Pulmonary artery endothelial cell (primary cell): ENCODE data around the gene KCNT1. TPM values are rescaled to one million over a fixed set of nuclear protein-coding genes. Genes with fewer than 3 reads are reported as not detected.

Experiments used
- DNase-seq: peaks from one replicate; pipeline ENCODE4 v3.0.0-alpha.2; 2011; ENCODE audit warnings: low read depth, low spot score
- total RNA-seq: library from RNA; depleted of rRNA; stranded (reverse); fragments of >200 nt; gene quantifications from 2 replicates; pipeline ENCODE4 v1.2.3, GENCODE V29; 2014

KCNT1 gene
- total RNA-seq, 1 donor from 2014 or later, result under 0.01 TPM

DNA sequence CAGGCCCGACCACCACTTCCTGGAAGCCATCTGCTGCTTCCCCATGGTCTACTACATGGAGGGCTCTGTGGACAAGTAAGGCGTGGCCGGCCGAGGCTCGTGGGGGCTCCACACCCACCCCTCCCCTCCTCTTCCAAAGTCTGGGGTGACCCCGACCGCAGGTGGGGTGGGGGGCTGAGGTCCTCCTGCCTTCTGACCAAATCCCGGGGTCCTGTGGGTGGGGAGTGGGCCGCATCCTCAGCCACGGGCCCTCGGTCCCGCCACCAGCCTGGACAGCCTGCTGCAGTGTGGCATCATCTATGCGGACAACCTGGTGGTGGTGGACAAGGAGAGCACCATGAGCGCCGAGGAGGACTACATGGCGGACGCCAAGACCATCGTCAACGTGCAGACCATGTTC is 76.4 kb downstream of the KCNT1 start:
- DNase-seq, result no peak

DNA sequence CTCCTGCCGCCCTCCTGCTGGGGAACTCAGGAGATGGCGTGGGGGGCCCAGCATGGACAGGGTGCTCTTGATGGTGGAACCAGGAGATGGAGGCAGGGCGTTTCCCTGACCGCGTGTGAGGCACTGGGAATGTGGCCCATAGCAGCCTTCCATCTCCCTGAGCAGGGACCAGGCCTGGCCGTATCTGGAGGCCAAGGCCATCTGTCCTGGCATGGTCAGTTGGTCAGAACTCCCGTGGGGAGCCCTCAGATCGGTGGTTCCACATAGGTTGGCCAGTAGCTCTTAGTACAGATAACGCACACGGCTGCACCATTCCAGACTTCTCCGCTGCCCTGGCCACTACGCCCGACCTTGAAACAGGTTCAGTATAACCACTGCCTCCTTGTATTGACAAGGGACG is 77.6 kb downstream of the KCNT1 start:
- no peak for DNase-seq

DNA sequence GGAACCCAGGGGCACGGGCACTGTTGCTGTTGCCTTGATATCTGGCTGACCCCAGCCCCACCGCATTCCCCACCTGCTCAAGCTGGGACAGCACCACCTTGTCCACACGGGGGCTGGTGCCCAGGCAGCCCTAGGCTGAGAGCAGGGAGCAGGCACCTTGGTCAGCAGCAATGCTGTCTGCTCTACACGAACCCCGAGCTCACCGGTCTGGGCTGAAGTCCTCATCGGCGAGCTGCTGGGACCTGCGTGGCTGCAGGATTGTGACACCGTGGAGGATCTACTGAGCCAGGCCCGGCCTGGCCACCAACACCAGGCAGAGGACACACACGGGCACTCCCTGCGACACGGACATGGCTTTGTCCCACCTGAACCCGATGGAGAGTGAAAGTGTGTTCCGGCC is 78.1 kb downstream of the KCNT1 start:
- DNase-seq, result no peak

DNA sequence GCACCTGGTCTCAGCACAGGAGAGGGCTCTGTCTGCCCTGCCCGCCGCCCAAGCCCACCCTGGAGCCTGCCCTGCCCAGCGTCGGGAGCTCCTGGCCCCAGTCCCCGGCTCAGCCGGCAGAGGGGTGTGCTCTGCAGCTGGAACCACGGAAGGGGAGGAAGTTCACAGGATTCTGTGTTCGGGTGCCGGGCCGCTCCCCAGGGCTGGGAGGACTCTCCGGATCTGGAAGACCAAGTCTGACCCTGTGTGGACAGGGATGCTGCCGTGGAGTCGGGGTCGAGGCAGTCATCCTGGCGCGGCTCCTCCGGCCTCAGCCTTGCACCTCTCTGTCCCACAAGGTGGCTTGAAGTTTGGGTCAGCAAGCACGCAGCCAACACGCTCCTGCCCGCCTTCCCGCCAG is 78.6 kb downstream of the KCNT1 start:
- no peak for DNase-seq

DNA sequence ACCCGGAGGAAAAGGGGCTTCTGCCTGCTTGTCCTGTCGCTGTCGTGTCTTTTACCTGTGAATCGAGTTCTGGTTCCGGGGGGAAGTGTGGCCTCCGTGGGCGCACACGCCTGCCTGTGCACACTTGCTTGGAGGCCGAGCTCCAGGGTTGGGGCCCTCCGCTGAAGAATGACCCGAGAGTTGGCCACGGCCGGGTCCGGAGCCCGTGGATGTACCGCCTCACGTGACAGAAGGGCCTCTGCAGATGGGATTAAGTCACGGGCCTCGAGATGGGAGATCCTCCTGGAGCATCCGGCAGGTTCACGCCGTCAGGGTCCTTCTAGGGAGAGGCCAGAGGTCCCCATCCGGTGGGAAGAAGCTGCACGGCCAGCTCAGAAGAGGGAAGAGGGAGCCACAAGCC is 81.0 kb downstream of the KCNT1 start:
- DNase-seq, result no peak

DNA sequence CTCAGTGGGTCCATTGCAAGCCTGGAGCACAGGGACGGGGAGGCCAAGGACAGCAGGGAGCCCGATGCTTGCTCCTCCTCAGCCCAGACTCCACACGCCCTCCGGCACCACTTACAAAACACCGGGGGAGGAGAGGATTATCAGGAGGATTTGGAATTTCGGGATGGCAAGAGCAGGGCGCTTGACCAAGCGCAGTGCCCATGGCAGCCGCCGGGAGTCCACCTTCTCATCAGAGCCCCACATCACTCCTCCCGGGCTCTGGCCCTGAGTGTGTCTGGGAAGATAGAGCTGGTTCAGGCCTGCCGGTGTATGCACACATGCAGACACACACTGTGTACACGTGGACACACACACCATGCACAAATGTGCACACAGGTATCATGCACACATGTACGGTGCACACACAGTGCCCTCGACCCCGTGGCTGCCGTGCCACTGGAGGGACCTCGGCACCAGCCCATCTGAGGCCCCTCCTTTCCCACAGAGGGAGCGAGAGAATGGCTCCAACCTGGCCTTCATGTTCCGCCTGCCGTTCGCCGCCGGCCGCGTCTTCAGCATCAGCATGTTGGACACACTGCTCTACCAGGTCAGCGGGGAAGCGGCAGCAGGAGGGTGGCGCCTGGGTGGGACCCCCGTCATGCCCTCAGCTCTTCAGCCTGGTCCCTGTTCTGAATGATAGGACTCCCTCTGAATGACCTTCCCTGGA is 81.7 kb downstream of the KCNT1 start:
- no peak for DNase-seq

DNA sequence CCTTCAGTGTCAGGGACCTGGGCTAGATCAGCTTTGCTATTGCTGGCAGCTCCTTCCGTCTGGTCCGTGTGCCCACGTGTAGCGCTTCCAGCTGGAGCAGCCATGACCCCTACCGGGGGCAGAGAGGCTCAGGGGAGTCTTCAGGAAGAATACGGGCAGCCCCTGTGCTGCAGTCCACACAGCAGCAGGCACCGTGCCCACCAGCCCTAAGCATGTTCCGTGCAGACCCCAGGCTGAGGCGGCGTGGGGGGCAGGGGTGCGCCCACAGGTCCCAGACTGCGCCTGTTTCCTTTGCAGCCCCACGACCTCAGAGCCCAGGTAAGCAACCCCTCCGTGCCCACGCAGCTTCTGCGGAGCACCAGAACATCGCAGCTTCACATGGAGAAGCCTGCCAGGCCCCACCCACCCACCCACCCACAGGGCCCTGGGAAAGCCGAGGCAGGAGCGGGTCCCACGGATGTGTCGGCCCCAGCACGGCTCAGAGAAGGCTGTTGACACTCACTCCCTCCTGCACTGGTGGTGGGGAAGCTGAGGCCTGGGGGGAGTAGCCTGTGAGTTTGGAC is 83.1 kb downstream of the KCNT1 start:
- DNase-seq, result no peak

DNA sequence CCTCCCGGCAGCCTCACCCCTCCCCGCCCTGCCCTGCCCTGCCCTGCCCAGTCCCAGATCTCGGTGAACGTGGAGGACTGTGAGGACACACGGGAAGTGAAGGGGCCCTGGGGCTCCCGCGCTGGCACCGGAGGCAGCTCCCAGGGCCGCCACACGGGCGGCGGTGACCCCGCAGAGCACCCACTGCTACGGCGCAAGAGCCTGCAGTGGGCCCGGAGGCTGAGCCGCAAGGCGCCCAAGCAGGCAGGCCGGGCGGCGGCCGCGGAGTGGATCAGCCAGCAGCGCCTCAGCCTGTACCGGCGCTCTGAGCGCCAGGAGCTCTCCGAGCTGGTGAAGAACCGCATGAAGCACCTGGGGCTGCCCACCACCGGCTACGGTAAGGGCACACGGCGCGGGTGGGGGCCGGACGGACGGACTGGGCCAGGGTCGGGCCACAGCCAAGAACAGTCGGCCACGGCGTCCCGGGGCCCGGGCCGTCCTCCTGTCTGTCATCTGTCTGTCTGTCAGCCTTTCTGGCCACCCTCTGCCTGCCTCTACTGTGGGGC is 84.2 kb downstream of the KCNT1 start:
- DNase-seq, result no peak

DNA sequence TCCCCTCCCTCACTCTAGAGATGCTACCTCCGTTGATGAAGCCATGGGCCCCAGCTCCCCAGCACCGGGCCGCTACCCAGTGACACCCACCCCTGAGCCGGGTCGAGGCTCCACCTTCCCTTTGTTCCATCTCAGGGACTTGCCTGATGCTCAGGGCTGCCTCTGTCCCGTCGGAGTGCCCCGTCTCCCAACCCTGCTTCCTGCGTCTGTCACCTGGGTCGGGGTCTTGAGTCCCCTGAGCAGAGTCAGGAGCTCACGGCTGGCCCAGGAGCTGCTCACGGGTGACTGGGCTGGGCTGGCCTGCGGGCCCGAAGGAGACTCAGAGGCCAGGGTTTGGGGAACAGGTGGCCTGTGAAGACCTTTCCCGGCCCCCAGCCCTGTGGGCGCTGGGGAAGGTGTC is 85.3 kb downstream of the KCNT1 start:
- no peak for DNase-seq

DNA sequence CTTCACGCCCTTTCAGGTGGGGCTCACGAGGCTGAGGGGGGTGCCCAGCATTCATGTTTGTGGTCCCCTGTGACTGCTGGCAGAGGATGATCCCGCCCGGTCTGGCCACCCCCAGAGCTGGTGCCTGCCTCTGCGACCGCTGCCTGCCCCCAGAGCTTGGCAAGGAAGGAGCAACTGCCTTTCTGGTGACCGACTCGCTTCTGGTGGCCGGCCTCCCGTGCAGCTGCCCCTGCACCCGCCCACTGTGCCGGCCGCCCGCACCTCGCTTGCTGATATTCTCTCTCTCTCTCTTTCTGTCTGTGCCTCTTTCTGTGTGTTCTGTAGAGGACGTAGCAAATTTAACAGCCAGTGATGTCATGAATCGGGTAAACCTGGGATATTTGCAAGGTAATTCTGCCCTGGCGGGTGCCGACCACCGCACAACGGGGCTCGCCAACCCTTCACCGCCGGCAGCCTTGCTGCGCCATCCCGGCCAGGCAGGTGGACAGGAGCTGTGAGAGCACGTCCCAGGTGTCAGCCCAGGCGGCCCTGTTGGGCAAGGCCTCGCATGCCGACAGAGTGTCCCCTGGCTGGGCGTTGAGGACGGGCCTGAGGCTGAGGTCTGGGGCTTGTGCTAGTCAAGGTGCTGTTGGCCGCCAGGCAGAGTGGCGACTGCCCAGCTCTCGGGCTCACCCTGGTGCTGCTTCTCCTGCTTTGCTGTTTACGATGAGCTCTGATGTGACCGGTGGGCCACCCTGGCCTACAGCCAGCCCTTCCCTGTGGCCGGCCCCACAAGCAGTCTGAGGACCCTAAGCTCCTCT is 86.0 kb downstream of the KCNT1 start:
- DNase-seq, result no peak

DNA sequence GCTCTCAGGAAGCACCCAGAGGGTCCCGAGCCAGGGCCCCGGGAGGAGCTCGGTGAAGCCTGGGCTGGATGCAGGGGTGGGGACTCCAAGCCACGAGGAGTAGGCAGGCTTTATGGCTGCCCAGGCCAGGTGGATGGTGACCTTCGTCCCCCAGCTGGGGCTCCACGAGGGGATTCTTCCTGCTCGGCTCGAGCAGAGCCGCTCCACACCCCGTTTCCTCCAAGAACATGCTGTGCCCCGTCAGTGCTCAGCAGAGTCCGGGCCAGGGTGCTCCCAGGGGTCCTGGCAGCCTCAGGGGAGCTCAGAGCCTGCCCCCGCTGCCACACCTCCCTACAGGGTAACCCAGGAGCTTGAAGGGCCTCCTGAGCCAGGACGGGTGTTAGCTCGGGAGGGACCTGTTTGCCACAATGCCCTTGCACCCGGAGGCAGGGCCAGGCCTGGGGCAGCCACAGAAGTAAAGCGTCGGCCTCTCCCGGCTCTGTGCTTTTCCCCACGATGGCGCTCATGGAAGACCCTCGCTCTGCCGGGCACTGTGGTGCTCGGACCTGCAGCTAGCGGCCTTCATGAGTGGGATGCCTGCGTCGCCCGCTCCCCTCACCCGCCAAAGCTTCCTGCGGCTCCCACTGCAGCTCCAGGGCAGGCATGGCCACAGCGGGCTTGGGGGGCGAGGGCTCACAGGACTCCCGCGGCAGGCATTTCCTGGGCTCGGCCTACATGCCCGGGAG is 86.8 kb downstream of the KCNT1 start:
- DNase-seq, result no peak

DNA sequence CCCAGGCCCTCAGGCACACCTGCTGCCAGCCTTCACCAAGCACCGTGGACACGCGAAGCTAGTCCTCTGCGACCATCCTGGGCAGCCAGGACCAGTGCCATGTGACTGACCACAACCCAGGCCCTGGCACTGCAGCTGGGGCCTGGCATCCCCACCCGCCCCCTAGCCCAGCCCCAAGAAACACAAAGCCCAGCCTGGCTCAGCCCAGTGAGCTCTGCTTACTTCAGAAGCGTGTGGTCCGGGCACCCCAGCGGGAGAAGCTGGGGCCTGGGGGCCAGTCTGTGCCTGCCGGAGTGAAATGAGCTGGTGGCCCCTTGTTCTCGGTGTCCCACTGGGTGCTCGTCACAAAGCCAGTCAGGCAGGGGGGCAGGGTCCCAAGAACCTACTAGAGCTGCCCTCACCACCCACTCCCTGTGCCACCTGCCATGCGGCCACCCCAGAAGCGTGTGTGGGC is 87.9 kb downstream of the KCNT1 start:
- no peak for DNase-seq

DNA sequence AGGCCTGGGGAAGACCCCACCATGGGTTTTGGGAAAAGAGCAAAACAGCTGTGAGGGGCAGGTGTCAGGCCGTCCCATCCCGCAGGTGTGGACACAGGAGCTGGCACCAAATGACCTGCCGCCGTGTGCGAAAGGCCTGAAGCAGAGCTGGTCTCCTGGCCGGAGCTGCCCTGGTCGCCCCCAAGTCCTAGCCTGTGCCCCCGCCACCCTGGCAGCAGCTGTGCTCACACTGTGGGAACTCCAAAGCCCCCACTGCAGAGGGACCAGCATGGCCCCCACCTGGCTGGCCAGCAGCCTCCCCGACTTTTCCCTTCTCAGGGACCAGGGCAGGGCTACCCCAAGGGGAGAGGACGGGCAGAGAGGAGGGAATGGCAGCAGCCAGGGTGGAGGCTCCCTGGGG is 88.4 kb downstream of the KCNT1 start:
- no peak for DNase-seq

DNA sequence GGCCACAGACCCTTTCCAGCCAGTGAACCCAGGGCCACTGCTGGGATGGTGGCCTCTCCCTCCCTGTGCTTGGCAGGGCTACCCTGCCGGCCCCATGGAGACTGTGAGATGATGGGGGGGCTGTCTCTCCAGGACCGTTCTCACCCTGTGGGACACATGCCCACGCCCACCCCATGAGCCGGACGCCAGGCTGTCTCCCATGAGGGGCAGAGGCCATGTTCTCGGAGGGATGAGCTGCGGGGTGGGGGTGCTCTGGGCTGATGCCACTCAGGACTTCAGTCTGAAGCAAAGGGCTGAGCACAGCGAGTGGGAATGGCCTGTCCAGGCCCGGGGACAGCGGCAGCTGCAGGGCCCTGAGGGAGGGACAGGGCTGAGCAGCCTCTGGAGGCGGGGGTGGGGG is 88.9 kb downstream of the KCNT1 start:
- DNase-seq, result no peak

DNA sequence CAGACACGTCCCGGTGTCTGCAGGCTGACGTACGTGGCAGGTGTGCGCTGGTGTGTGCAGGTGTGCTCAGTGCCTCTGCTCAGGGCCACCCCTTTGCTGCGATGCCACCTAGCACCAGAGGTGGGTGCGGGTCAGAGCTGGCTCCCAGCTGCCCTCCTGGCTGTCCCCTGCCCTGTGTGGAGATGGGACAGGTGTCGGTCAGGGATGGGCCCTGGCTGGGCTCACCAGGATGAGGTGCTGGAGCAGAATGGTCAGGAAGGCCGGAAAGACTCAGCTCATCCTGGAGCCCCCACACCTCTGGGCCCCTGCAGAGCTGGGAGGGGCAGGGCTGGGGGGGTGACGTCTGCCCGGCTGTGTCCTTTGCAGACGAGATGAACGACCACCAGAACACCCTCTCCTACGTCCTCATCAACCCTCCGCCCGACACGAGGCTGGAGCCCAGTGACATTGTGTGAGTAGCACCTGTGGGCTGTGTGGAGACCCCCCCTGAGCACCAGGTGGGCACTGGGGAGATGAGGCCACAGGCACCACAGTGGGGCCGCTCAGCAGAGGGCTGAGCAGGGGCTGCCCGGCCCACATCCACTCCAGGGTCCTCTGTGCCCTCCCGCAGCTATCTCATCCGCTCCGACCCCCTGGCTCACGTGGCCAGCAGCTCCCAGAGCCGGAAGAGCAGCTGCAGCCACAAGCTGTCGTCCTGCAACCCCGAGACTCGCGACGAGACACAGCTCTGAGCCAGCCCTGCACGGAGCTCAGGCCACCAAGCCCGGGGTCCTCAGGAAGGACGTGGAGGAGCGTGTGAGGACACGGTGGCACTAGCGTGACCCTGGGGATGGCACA is 89.7 kb downstream of the KCNT1 start:
- no peak for DNase-seq

DNA sequence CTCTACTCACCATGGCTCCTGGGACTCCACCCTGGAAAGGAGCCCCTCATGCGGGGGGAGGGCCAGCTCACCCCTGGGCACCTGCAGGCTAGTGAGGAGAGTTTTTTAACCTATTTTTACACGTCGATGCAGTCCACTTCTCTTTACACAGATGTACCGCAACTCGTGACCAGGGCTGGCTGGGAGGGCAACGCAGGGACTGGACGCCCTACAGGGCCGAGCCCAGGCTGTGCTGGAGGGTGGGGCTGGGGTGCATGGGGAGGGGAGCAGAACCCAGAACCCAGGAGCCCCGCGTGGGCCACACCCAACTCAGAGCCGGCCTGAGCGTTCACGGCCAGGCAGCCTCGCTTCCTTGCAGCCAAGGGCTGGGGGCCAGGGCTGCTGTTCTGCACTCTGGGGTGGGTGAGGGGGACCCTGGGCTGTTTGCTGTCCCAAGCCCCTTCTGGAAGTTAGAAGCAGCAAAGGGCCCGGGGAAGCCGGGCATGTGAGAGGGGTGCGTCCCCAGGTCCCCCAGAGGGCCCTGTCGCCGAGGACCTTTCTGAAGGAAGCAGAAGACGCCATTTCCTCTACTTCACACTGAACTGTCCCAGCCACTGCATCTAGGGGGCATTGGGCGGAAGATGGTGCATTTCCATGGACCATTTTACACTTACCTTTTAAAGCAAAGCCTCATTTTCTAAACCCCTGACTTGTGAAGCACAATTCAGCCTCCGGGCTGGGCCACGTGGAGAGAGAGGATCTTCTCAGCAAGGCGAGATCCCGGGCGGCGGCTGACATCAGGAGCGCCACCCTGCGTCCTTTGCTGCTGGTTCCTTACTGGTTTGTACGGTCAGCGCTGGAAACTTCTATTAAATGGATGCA is 90.5 kb downstream of the KCNT1 start:
- DNase-seq, result no peak

DNA sequence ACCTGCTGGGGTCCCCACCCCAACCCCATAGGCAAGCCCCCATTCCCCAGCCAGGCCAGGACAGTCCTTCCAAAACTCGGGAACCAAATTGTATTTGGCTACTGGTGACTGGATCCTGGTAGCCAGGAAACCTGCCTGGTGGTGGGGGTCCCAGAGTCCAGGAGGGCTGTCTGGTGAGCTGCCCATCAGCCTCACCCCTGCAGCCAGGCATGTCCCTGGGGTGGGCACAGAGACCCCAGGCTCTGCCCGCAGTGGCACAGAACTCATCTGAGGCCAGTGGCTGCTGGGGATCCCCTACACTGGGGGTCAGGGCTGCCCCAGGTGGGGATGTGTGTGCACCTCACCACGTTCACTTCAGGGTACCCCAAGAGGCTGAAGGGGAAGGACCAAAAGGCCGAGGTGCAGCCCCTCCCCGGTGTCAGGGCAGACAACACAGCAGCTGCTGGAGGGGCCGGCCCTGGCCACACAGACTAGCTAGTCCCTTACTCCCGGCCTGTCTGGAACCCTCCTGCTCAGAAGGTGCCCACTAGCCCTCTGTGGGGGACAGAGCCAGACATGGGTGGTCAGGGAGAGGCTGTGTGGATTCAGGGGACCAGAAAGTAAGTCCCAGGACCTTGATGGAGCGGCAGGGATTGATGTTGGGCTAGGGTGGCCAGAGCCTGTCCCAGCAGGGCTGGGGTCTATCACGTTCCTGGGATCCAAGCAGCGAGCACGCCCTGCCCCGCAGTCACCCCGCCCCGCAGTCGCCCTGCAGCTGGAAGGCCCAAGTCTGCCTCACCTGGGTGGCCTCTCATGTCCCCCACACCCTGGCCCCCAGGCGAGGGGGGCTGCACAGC is 91.5 kb downstream of the KCNT1 start:
- DNase-seq, result no peak

DNA sequence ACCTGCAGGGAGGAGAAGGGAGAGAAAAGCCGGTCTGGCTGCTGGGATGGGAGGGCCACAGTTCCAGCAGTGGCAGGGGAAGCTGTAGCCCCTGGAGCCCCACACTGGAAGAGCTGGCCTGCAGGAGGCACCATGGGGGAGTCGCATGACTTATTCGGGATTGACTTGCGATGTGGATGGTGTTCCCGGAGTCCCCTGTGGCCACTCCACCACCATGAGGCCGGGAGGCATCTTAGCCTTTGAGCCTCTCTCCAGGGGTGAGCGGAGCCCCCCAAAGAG is 92.0 kb downstream of the KCNT1 start:
- no peak for DNase-seq

DNA sequence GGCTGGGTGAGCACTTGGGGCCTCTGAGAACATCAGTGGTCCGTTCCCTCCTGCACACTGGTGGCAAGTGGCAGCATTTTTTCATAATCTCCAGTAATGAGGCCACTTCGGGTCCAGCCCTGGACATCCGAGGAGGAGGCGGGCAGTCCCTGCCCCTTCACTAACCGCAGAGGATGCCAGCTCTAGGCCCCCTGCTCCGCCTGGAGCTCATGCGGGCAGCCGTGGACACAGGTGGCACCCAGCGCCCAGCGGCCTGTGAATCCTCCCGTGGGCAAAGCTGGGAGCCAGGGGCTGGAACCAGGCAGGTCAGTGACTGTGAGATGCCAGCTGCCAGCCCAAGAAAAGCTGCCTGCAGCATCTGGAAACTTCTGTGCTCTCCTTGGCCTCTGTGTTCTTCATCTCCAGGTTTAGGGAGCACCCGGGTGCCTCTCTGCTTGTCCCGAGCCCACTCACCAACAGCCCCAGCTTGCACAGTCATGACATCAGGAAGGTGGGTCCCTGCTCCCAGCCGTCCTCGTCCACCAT is 92.4 kb downstream of the KCNT1 start:
- no peak for DNase-seq
